Gastroesophageal sphincter (tissue), 3 donors: ENCODE results near the gene IL1RAPL1.

Source experiments
- EP300 ChIP-seq: sonication (generic); formaldehyde crosslinking; IDR thresholded peaks from one replicate; pipeline ENCODE4 v1.6.1; 2017; ENCODE audit warnings: antibody characterized with exemption, mild to moderate bottlenecking
- POLR2AphosphoS5 ChIP-seq: sonication (generic); formaldehyde crosslinking; IDR thresholded peaks from one replicate; pipeline ENCODE4 v1.6.1; 2017; ENCODE audit warnings: antibody characterized with exemption
- TF ChIP-seq, protein P1 (sequence below), 4 experiments: fragments of 200-600 bp in 2 of 4; fragments of 450-650 bp in 2 of 4; sonication (generic) in 1 of 4; IDR thresholded peaks; one replicate each; pipeline ENCODE4 v1.5.1; 2017 to 2019; ENCODE audit warnings: antibody characterized with exemption in 4 of 4, mild to moderate bottlenecking in 2 of 4, moderate library complexity in 2 of 4

DNA sequence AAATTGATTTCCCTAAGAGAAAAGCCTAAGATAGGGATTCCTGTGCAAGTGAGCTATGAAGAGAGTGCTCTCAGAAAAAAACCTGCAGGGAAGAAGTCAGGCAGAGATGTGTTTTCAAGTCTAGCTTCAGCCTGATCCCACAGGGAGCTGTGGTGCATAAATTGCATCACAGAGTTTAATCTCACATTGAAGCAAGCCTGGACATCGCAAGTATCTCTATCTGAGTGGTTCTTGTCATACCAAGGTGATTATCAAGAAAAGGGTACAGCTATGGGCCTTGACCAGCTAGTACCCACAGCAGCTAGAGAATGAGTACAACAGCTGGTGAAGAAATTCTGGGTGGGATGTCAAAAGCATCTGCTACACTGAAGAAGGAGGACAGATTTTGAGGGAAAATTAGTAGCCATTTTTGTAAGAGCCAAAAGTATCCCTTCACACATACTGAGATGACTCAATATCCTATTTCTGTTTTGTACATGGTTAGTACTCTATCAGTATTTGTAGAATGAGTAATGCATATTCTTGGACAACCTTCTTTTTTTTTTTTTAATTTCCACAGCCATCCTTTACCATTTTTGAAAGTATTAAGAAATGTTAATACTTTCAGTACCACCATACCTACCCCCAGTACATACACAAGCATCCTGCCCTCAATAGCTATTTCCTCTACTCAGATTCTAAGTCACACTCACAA is 708.9 kb downstream of the IL1RAPL1 start:
- no peak for TF ChIP-seq EP300
- TF ChIP-seq, protein P1, sequence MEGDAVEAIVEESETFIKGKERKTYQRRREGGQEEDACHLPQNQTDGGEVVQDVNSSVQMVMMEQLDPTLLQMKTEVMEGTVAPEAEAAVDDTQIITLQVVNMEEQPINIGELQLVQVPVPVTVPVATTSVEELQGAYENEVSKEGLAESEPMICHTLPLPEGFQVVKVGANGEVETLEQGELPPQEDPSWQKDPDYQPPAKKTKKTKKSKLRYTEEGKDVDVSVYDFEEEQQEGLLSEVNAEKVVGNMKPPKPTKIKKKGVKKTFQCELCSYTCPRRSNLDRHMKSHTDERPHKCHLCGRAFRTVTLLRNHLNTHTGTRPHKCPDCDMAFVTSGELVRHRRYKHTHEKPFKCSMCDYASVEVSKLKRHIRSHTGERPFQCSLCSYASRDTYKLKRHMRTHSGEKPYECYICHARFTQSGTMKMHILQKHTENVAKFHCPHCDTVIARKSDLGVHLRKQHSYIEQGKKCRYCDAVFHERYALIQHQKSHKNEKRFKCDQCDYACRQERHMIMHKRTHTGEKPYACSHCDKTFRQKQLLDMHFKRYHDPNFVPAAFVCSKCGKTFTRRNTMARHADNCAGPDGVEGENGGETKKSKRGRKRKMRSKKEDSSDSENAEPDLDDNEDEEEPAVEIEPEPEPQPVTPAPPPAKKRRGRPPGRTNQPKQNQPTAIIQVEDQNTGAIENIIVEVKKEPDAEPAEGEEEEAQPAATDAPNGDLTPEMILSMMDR (IDR thresholded peaks at IDR 0.05) = no peak
- no peak for TF ChIP-seq POLR2AphosphoS5
